GM21723 (cell line): Measurements from ENCODE around the gene PITRM1.
"Not testable (repeated sequence)": the region's sequence is repeated elsewhere in the genome, so short reads cannot be mapped to it uniquely, and the experiment has no call there.

Experiments
- ATAC-seq: cut with Tn5 transposase; IDR thresholded peaks from one replicate; pipeline ENCODE4 v1.9.1; 2021; ENCODE audit warnings: mild to moderate bottlenecking, moderate library complexity; ENCODE audit not compliant: unreplicated experiment

The PITRM1 gene

GRCh38 chr10:3123571-3124411 is 48.8 kb downstream of the PITRM1 start:
- no peak for ATAC-seq

GRCh38 chr10:3122486-3123205 is 49.9 kb downstream of the PITRM1 start:
- no peak for ATAC-seq

GRCh38 chr10:3122034-3122433 is 50.5 kb downstream of the PITRM1 start:
- ATAC-seq: no peak

GRCh38 chr10:3119796-3120459 is 52.7 kb downstream of the PITRM1 start:
- ATAC-seq: no peak

GRCh38 chr10:3118641-3119091 is 53.9 kb downstream of the PITRM1 start:
- no peak for ATAC-seq

GRCh38 chr10:3117486-3117885 is 55.1 kb downstream of the PITRM1 start:
- ATAC-seq: no peak

- no peak for ATAC-seq
Observed at GRCh38 chr10:3116508-3117100, 56.0 kb downstream of the PITRM1 start.

GRCh38 chr10:3115685-3116084 is 56.9 kb downstream of the PITRM1 start:
- ATAC-seq: no peak

GRCh38 chr10:3113343-3113720 is 59.2 kb downstream of the PITRM1 start:
- ATAC-seq: no peak

GRCh38 chr10:3111621-3112163 is 60.9 kb downstream of the PITRM1 start:
- ATAC-seq: no peak

- no peak for ATAC-seq
Observed at GRCh38 chr10:3110782-3111620, 61.6 kb downstream of the PITRM1 start.

- ATAC-seq: no peak
Observed at GRCh38 chr10:3109633-3110032, 62.9 kb downstream of the PITRM1 start.

- no peak for ATAC-seq
Observed at GRCh38 chr10:3109196-3109595, 63.4 kb downstream of the PITRM1 start.

GRCh38 chr10:3108575-3109105 is 63.9 kb downstream of the PITRM1 start:
- ATAC-seq: no peak

- ATAC-seq: no peak
Observed at GRCh38 chr10:3108033-3108432, 64.5 kb downstream of the PITRM1 start.

GRCh38 chr10:3107426-3107961 is 65.1 kb downstream of the PITRM1 start:
- no peak for ATAC-seq

GRCh38 chr10:3106928-3107425 is 65.6 kb downstream of the PITRM1 start:
- ATAC-seq: no peak

- ATAC-seq: not testable (repeated sequence)
Observed at GRCh38 chr10:3106328-3106727, 66.3 kb downstream of the PITRM1 start.

GRCh38 chr10:3105905-3106304 is 66.7 kb downstream of the PITRM1 start:
- ATAC-seq: no peak
